Caco-2 (cell line): ENCODE results near the gene EPS8L2. TPM values are rescaled to one million over a fixed set of nuclear protein-coding genes. Genes with fewer than 3 reads are reported as not detected.

Source experiments
- BruUV-seq: library from RNA; stranded (reverse); fragments of 400-500 nt; replicated peaks from 2 replicates; lab custom pipeline; 2021; lab: Mats Ljungman, UMichigan
- CTCF ChIA-PET: fragments of 300-600 bp; sonication (Branson Sonifier 250); formaldehyde crosslinking; loops from one replicate; lab custom pipeline; 2022; ENCODE audit warnings: antibody characterized with exemption; lab: Charles Lee
- POLR2A ChIA-PET: fragments of 300-600 bp; sonication (Branson Sonifier 250); formaldehyde crosslinking; loops from one replicate; lab custom pipeline; 2022; ENCODE audit warnings: antibody characterized with exemption; lab: Charles Lee
- DNase-seq, 2 experiments: peaks; one replicate each; pipeline versions ENCODE4 v3.0.0 to v3.0.0-alpha.2; 2020 to 2022
- H3K27me3 ChIP-seq: replicated peaks from 2 replicates; pipeline ENCODE4 v1.6.0; 2011; ENCODE audit warnings: low read length; ENCODE audit not compliant: control insufficient read depth, insufficient read depth
- H3K36me3 ChIP-seq: 2 replicates; pipeline ENCODE4 v1.5.1; 2011; ENCODE audit warnings: low read length; ENCODE audit not compliant: control insufficient read depth, insufficient read depth
- H3K4me1 ChIP-seq: fragments of 250-450 bp; sonication (Bioruptor Pico); 2 replicates; pipeline ENCODE4 v1.5.1; 2020; ENCODE audit warnings: mild to moderate bottlenecking
- H3K4me3 ChIP-seq: 2 replicates; pipeline ENCODE4 v1.5.1; 2011; ENCODE audit warnings: low read depth, mild to moderate bottlenecking, control low read depth, low read length
- H3K9me3 ChIP-seq: fragments of 250-450 bp; sonication (Bioruptor Pico); 2 replicates; pipeline ENCODE4 v1.5.1; 2020; ENCODE audit warnings: mild to moderate bottlenecking, moderate library complexity
- H3K27ac Mint-ChIP-seq: one replicate; pipeline ENCODE4 v1.8.0; 2022; ENCODE audit warnings: mixed read lengths; ENCODE audit not compliant: unreplicated experiment
- H3K27me3 Mint-ChIP-seq: one replicate; pipeline ENCODE4 v1.8.0; 2022; ENCODE audit warnings: mixed read lengths; ENCODE audit not compliant: insufficient read depth, unreplicated experiment
- H3K36me3 Mint-ChIP-seq: one replicate; pipeline ENCODE4 v1.8.0; 2022; ENCODE audit warnings: mild to moderate bottlenecking, mixed read lengths; ENCODE audit not compliant: insufficient read depth, unreplicated experiment
- H3K4me1 Mint-ChIP-seq: one replicate; pipeline ENCODE4 v1.8.0; 2022; ENCODE audit warnings: low read depth, mixed read lengths; ENCODE audit not compliant: unreplicated experiment
- H3K4me3 Mint-ChIP-seq: one replicate; pipeline ENCODE4 v1.8.0; 2022; ENCODE audit warnings: mild to moderate bottlenecking, moderate library complexity, mixed read lengths; ENCODE audit not compliant: unreplicated experiment
- H3K9me3 Mint-ChIP-seq: one replicate; pipeline ENCODE4 v1.8.0; 2022; ENCODE audit warnings: mixed read lengths; ENCODE audit not compliant: unreplicated experiment
- CTCF ChIP-seq, 2 experiments: fragments of 200-600 bp in 1 of 2; IDR thresholded peaks; 1 replicate in 1 of 2; 2 replicates in 1 of 2; pipeline versions ENCODE4 v1.5.1 to v1.8.0; 2011 to 2022; ENCODE audit warnings: antibody characterized with exemption in 1 of 2, control low read depth in 1 of 2, inconsistent platforms in 1 of 2, low read depth in 1 of 2, low read length in 1 of 2, mild to moderate bottlenecking in 1 of 2, moderate library complexity in 1 of 2; ENCODE audit not compliant: insufficient read depth in 1 of 2, severe bottlenecking in 1 of 2, unreplicated experiment in 1 of 2
- intact Hi-C: fragments of 100-400 bp; cut with micrococcal nuclease; formaldehyde crosslinking; loops from one replicate; pipeline ENCODE4 v1.10.0; 2022; ENCODE audit not compliant: unreplicated experiment
- total RNA-seq: library from RNA; stranded (reverse); gene quantifications from 2 replicates; pipeline ENCODE4 v1.2.3, GENCODE V29; 2022

The EPS8L2 gene
- total RNA-seq, 1 experiment from 2014 or later: 224 TPM

GRCh38 chr11:680970-681369 lies 25.1 kb upstream of the EPS8L2 start:
- Mint-ChIP-seq H3K9me3 (no peaks in the 10 kb centered on the region), H3K4me3 (no peak overlapping the region), H3K36me3 (peaks cover 78% of the 10 kb centered on the region), H3K27ac (no peak overlapping the region), H3K4me1 (no peaks in the 10 kb centered on the region), H3K27me3 (no peaks in the 10 kb centered on the region)
- DNase-seq: no peak
- Histone ChIP-seq H3K9me3 (no peaks in the 10 kb centered on the region), H3K4me1 (no peaks in the 10 kb centered on the region), H3K27me3 (no peaks in the 10 kb centered on the region), H3K36me3 (peaks cover 10% of the 10 kb centered on the region), H3K4me3 (no peak overlapping the region)
- POLR2A ChIA-PET: no interaction called here
- BruUV-seq: no TSS peak
- CTCF ChIA-PET: interaction anchor here (1.1 kb wide), 1 partner anchor 15 kb away, joined by 3 read pairs; the partner anchor contains the start of gene TMEM80
- intact Hi-C loops: no loop called here
- TF ChIP-seq CTCF (IDR thresholded peaks at IDR 0.05; ENCODE audit: insufficient read depth in 1 of 2, low read depth in 1 of 2, low read length in 1 of 2, severe bottlenecking in 1 of 2, unreplicated experiment in 1 of 2): no peak

GRCh38 chr11:686451-687243 lies 19.4 kb upstream of the EPS8L2 start:
- DNase-seq: no peak
- H3K4me3 ChIP-seq: no peak overlapping the region
- no peaks in the 10 kb centered on the region for H3K27me3 Mint-ChIP-seq
- peaks cover 73% of the 10 kb centered on the region for H3K36me3 Mint-ChIP-seq
- H3K4me1 Mint-ChIP-seq: no peaks in the 10 kb centered on the region
- no TSS peak for BruUV-seq
- H3K36me3 ChIP-seq: peaks cover 10% of the 10 kb centered on the region
- TF ChIP-seq CTCF (IDR thresholded peaks at IDR 0.05; ENCODE audit: insufficient read depth in 1 of 2, low read depth in 1 of 2, low read length in 1 of 2, severe bottlenecking in 1 of 2, unreplicated experiment in 1 of 2): no peak
- no peaks in the 10 kb centered on the region for H3K4me1 ChIP-seq
- ChIA-PET POLR2A (interaction anchor here (0.6 to 0.7 kb wide), 2 partner anchors 132 to 173 kb away, joined by 5 to 6 read pairs; no protein-coding TSS in a partner anchor), CTCF (interaction anchor here (0.5 to 0.7 kb wide), 2 partner anchors 13 to 51 kb away, joined by 3 read pairs; no protein-coding TSS in a partner anchor)
- no peaks in the 10 kb centered on the region for H3K27me3 ChIP-seq
- H3K27ac Mint-ChIP-seq: peak overlapping the region; percentile 56
- H3K9me3 Mint-ChIP-seq: no peaks in the 10 kb centered on the region
- H3K4me3 Mint-ChIP-seq: no peak overlapping the region
- H3K9me3 ChIP-seq: no peaks in the 10 kb centered on the region
- intact Hi-C loops: no loop called here

- Histone ChIP-seq H3K27me3 (no peaks in the 10 kb centered on the region), H3K4me1 (no peaks in the 10 kb centered on the region), H3K36me3 (peaks cover 7% of the 10 kb centered on the region; the same call in 1 of the 2 replicates), H3K4me3 (no peak overlapping the region), H3K9me3 (no peaks in the 10 kb centered on the region)
- Mint-ChIP-seq H3K4me3 (no peak overlapping the region), H3K27ac (peak overlapping the region; percentile 56), H3K27me3 (no peaks in the 10 kb centered on the region), H3K4me1 (peaks cover 4% of the 10 kb centered on the region), H3K9me3 (no peaks in the 10 kb centered on the region), H3K36me3 (peaks cover 62% of the 10 kb centered on the region)
- no TSS peak for BruUV-seq
- DNase-seq: no peak
- ChIA-PET CTCF (no interaction called here), POLR2A (no interaction called here)
- TF ChIP-seq CTCF (IDR thresholded peaks at IDR 0.05; ENCODE audit: insufficient read depth in 1 of 2, low read depth in 1 of 2, low read length in 1 of 2, severe bottlenecking in 1 of 2, unreplicated experiment in 1 of 2): no peak
- intact Hi-C loops: no loop called here
Observed at GRCh38 chr11:687751-688150, 18.3 kb upstream of the EPS8L2 start.
